AG08396 (cell line): ENCODE results near the gene SLC7A7.
"Not testable (repeated sequence)": the region's sequence is repeated elsewhere in the genome, so short reads cannot be mapped to it uniquely, and the experiment has no call there.

ENCODE experiments used
- DNase-seq: peaks from one replicate; pipeline ENCODE4 v3.0.0; 2012; ENCODE audit warnings: low spot score, mixed read lengths

Gene SLC7A7

GRCh38 chr14:22821193-22822015 lies 6.2 kb upstream of the SLC7A7 start:
- DNase-seq, result no peak

GRCh38 chr14:22820731-22821130 lies 5.5 kb upstream of the SLC7A7 start:
- DNase-seq, result no peak

- DNase-seq, result peak; percentile 77
These were observed 4.1 kb upstream of the SLC7A7 start for GRCh38 chr14:22819151-22819988.

- DNase-seq, result no peak
These were observed 862 bp downstream of the SLC7A7 start for GRCh38 chr14:22814373-22814772.

- DNase-seq, result no peak
These were observed 2.1 kb downstream of the SLC7A7 start for GRCh38 chr14:22813145-22813544.

- DNase-seq, result no peak
These were observed 2.5 kb downstream of the SLC7A7 start for GRCh38 chr14:22812744-22813143.

- no peak for DNase-seq
These were observed 3.5 kb downstream of the SLC7A7 start for GRCh38 chr14:22811722-22812121.

GRCh38 chr14:22808388-22809209 lies 6.6 kb downstream of the SLC7A7 start:
- no peak for DNase-seq

- DNase-seq, result no peak
These were observed 7.7 kb downstream of the SLC7A7 start for GRCh38 chr14:22807432-22808087.

- DNase-seq, result not testable (repeated sequence)
These were observed 10.0 kb downstream of the SLC7A7 start for GRCh38 chr14:22805235-22805634.

GRCh38 chr14:22803687-22803974 lies 11.6 kb downstream of the SLC7A7 start:
- no peak for DNase-seq

GRCh38 chr14:22802860-22803686 lies 12.2 kb downstream of the SLC7A7 start:
- DNase-seq, result no peak

- DNase-seq, result no peak
These were observed 13.5 kb downstream of the SLC7A7 start for GRCh38 chr14:22801716-22802115.

GRCh38 chr14:22800346-22800745 lies 14.9 kb downstream of the SLC7A7 start:
- no peak for DNase-seq

- DNase-seq, result no peak
These were observed 16.7 kb downstream of the SLC7A7 start for GRCh38 chr14:22798528-22798927.

- no peak for DNase-seq
These were observed 18.0 kb downstream of the SLC7A7 start for GRCh38 chr14:22797017-22797917.

GRCh38 chr14:22796087-22796707 lies 19.0 kb downstream of the SLC7A7 start:
- no peak for DNase-seq

- DNase-seq, result no peak
These were observed 20.7 kb downstream of the SLC7A7 start for GRCh38 chr14:22794551-22794951.

- no peak for DNase-seq
These were observed 21.3 kb downstream of the SLC7A7 start for GRCh38 chr14:22793976-22794375.

- DNase-seq, result not testable (repeated sequence)
These were observed 21.7 kb downstream of the SLC7A7 start for GRCh38 chr14:22793550-22793949.
